Mucosa of descending colon (tissue), 3 donors: ENCODE measurements around the gene BTBD19. TPM values are rescaled to one million over a fixed set of nuclear protein-coding genes. Genes with fewer than 3 reads are reported as not detected.

Experiments used
- ATAC-seq: fragments of 200-7000 bp; cut with Tn5 transposase; one replicate; pipeline ENCODE4 v1.9.1; 2020; ENCODE audit warnings: mild to moderate bottlenecking, moderate library complexity
- DNase-seq, 3 donors: peaks; one replicate each; pipeline ENCODE4 v3.0.0-alpha.2; 2020
- H3K36me3 ChIP-seq: fragments of 200-600 bp; one replicate; pipeline ENCODE4 v1.8.0; 2021; ENCODE audit warnings: low read depth, mild to moderate bottlenecking
- H3K4me1 ChIP-seq: fragments of 200-600 bp; one replicate; pipeline ENCODE4 v1.8.0; 2021; ENCODE audit warnings: low read depth, mild to moderate bottlenecking
- H3K4me3 ChIP-seq: fragments of 200-600 bp; one replicate; pipeline ENCODE4 v1.8.0; 2021; ENCODE audit warnings: mild to moderate bottlenecking
- H3K9me3 ChIP-seq: fragments of 200-600 bp; one replicate; pipeline ENCODE4 v1.8.0; 2021; ENCODE audit warnings: mild to moderate bottlenecking
- intact Hi-C, 2 donors: fragments of 100-400 bp; cut with DNase I in 1 of 2; cut with micrococcal nuclease in 1 of 2; formaldehyde crosslinking; loops; one replicate each; pipeline versions ENCODE4 v1.11.0 to v1.11.1; 2022; cut with DNase I, micrococcal nuclease
- total RNA-seq, 3 donors: library from RNA; stranded (reverse); fragmentation: NEBNext Ultra II Directional in 2 of 3; extraction: Animal tissue kit (Norgen Biotek cat#: 25700) in 2 of 3; gene quantifications; one replicate each; pipeline versions ENCODE4 v1.2.1 to v1.2.4, GENCODE V29; 2021 to 2023
- TF ChIP-seq, protein P1 (sequence below): fragments of 200-600 bp; IDR thresholded peaks from one replicate; pipeline ENCODE4 v1.8.0; 2022; ENCODE audit warnings: antibody characterized with exemption, mild to moderate bottlenecking
- donor health status: DM: no; HTN: no; CAD: no; lungs with moderate emphysema.
- donor health status: DM: no; HTN: no; CAD: no.
- donor health status: DM: no; HTN: yes; CAD: no.

The BTBD19 gene
- total RNA-seq, 3 donors from 2014 or later, result 2.8 to 4.4 (median 3.2) TPM

DNA sequence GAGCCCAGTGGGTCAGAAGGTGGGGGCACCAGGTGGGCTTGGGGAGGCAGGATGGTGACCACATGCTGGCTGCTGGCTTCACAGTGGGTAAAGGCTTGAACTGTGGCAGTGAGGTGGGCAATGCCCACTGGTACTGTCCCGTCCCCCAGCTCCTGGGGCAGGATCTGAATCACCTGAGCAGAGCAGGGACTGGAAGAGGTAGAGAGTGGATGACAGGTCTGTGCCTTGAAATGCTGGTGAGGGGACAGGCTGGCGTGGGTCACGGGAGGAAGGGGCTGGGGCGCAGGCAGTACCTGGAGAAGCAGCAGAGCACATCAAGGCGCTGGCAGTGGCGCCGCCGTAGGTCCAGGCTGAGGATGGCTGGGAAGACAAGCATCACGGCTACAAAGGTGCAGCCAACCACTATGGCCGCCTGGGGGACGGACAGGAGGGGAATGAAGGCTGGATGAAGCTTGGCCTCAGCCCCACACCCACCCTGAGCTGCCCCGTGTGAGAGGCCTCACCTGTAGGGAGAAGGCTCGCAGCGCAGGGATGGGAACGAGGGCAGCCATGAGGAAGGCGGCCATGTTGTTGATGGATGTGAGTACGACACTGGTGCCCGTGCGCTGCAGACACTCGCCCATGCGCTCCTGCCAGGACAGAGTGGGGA lies 19.8 kb downstream of the BTBD19 start:
- ATAC-seq, result no peak
- no peak overlapping the region for H3K4me3 ChIP-seq
- no peaks in the 10 kb centered on the region for H3K4me1 ChIP-seq
- intact Hi-C loops, result no loop called here
- DNase-seq, result peak in 1 of 3 donors; percentile 50
- no peaks in the 10 kb centered on the region for H3K36me3 ChIP-seq
- no peaks in the 10 kb centered on the region for H3K9me3 ChIP-seq
- TF ChIP-seq, protein P1, sequence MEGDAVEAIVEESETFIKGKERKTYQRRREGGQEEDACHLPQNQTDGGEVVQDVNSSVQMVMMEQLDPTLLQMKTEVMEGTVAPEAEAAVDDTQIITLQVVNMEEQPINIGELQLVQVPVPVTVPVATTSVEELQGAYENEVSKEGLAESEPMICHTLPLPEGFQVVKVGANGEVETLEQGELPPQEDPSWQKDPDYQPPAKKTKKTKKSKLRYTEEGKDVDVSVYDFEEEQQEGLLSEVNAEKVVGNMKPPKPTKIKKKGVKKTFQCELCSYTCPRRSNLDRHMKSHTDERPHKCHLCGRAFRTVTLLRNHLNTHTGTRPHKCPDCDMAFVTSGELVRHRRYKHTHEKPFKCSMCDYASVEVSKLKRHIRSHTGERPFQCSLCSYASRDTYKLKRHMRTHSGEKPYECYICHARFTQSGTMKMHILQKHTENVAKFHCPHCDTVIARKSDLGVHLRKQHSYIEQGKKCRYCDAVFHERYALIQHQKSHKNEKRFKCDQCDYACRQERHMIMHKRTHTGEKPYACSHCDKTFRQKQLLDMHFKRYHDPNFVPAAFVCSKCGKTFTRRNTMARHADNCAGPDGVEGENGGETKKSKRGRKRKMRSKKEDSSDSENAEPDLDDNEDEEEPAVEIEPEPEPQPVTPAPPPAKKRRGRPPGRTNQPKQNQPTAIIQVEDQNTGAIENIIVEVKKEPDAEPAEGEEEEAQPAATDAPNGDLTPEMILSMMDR, result no peak

- no peaks in the 10 kb centered on the region for H3K4me1 ChIP-seq
- TF ChIP-seq, protein P1, result no peak
- H3K36me3 ChIP-seq, result no peaks in the 10 kb centered on the region
- ATAC-seq, result no peak
- peak in 1 of 3 donors; percentile 27 for DNase-seq
- intact Hi-C loops, result no loop called here
- no peaks in the 10 kb centered on the region for H3K9me3 ChIP-seq
- no peak overlapping the region for H3K4me3 ChIP-seq
These were observed 20.6 kb downstream of the BTBD19 start for GRCh38 chr1:44828841-44829440.

DNA sequence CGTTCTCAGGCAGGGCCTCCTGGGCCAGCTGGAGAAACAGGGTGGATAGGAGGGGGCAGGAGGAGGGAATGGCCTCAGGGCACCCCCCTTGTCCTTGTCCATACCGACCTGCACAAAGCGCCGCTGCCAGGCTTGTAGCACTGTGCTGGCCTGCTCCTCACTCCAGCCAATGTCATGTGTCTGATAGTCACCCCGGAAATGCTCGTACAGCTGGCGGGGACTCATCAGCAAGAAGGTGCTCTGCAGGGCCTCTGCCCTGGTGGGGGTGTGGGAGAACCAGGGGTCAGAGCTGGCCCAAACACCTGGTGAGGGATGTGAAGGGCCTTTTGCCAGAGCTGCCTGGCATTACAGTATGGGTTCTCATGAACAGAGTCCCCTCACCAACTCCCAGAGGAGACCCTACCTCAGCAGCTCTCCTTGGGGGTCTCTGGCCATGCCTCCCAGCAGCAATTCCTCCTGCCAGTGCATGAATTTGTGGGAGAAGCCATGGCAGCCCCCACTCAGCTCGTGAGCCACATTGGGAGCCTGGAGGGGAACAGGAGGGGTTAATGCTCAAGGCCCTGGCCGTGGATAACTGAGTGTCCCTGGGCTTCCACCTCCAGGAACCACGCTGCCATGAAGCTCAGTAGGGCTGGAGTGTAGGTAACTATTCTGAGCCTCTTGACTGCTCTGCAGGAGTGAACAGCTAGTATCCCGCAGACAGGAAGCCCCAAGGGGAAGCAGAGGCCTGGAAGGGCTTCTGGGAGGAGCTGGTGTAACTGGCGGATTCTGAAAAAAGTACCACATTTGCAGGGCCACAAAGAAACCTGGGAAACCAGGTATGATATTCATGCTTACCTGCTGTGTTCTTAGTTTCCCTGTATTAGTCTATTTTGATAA lies 21.4 kb downstream of the BTBD19 start:
- peak in 1 of 3 donors; percentile 28 for DNase-seq
- TF ChIP-seq, protein P1, result no peak
- no peaks in the 10 kb centered on the region for H3K9me3 ChIP-seq
- no peaks in the 10 kb centered on the region for H3K36me3 ChIP-seq
- H3K4me1 ChIP-seq, result no peaks in the 10 kb centered on the region
- intact Hi-C loops, result loop anchor here in 1 of 2 donors (10.0 kb wide), 1 partner anchor 45 kb away; the partner anchor contains the start of gene BEST4
- no peak overlapping the region for H3K4me3 ChIP-seq
- ATAC-seq, result no peak

- no peak overlapping the region for H3K4me3 ChIP-seq
- no peaks in the 10 kb centered on the region for H3K9me3 ChIP-seq
- no peak for ATAC-seq
- TF ChIP-seq, protein P1, result no peak
- no peak for DNase-seq
- no peaks in the 10 kb centered on the region for H3K36me3 ChIP-seq
- no peaks in the 10 kb centered on the region for H3K4me1 ChIP-seq
- intact Hi-C loops, result loop anchor here in 1 of 2 donors (10.0 kb wide), 1 partner anchor 46 kb away; the partner anchor contains the start of gene BEST4
These were observed 22.6 kb downstream of the BTBD19 start for GRCh38 chr1:44830900-44831304.

DNA sequence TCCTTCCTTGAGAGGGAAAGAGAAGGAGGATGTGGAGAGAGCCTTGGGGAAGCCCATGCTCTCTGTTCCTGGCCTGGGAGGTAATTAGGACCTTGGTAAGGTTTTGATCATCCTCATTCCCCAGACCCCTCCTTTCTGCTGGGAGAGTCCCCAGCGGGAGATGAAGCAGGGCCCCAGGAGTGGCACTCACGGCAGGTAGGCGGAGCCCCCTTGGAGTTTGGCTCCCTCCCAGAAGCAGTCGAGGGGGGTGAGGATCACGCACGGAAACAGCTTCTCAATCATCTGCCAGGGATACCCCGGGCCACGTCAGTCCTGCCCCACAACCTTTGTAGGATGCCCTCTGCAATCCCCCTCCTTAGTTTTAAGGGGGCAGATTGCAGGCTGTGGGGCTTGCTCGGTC lies 23.2 kb downstream of the BTBD19 start:
- H3K4me1 ChIP-seq, result no peaks in the 10 kb centered on the region
- TF ChIP-seq, protein P1, result no peak
- no peaks in the 10 kb centered on the region for H3K36me3 ChIP-seq
- DNase-seq (no peak), ATAC-seq (no peak)
- no peak overlapping the region for H3K4me3 ChIP-seq
- no peaks in the 10 kb centered on the region for H3K9me3 ChIP-seq
- intact Hi-C loops, result loop anchor here in 1 of 2 donors (10.0 kb wide), 1 partner anchor 47 kb away; the partner anchor contains the start of gene BEST4
